GM10248 (cell line): ENCODE results near the gene FAM209A.
"Not testable (repeated sequence)": the region's sequence is repeated elsewhere in the genome, so short reads cannot be mapped to it uniquely, and the experiment has no call there.

Experiments
- CTCF ChIA-PET: fragments of 300-600 bp; sonication (Branson Sonifier 250); formaldehyde crosslinking; extraction: SDS; loops from one replicate; lab custom pipeline; 2021; ENCODE audit warnings: antibody characterized with exemption; lab: Yijun Ruan, JAX
- POLR2A ChIA-PET: fragments of 350-650 bp; sonication (Branson Sonifier 250); formaldehyde crosslinking; extraction: SDS; loops from one replicate; lab custom pipeline; 2020; ENCODE audit warnings: antibody characterized with exemption; lab: Yijun Ruan, JAX
- DNase-seq: peaks from one replicate; pipeline ENCODE4 v3.0.0; 2012; ENCODE audit errors: extremely low spot score
- CTCF ChIP-seq: IDR thresholded peaks from 2 replicates; pipeline ENCODE4 v1.5.1; 2012; ENCODE audit warnings: mild to moderate bottlenecking, low read depth; ENCODE audit errors: extremely low read depth, missing control alignments, control extremely low read depth

FAM209A gene

GRCh38 chr20:56518126-56518525, 6.4 kb upstream of the FAM209A start:
- POLR2A ChIA-PET, result no interaction called here
- DNase-seq, result no peak
- CTCF ChIA-PET, result no interaction called here
- TF ChIP-seq CTCF, result no peak

- CTCF ChIA-PET, result interaction anchor here (1.0 kb wide), 1 partner anchor 16 kb away, joined by 3 read pairs; no protein-coding TSS in a partner anchor
- DNase-seq, result no peak
- POLR2A ChIA-PET, result no interaction called here
- no peak for TF ChIP-seq CTCF
Observed at GRCh38 chr20:56518721-56519398, 5.7 kb upstream of the FAM209A start.

- CTCF ChIA-PET, result interaction anchor here (0.6 to 1.0 kb wide), 2 partner anchors 9 to 16 kb away, joined by 3 read pairs; no protein-coding TSS in a partner anchor
Observed at GRCh38 chr20:56519551-56519950, 5.0 kb upstream of the FAM209A start.

GRCh38 chr20:56520180-56520579, 4.4 kb upstream of the FAM209A start:
- ChIA-PET POLR2A (no interaction called here), CTCF (interaction anchor here (0.6 kb wide), 1 partner anchor 10 kb away, joined by 3 read pairs; no protein-coding TSS in a partner anchor)
- DNase-seq, result no peak
- TF ChIP-seq CTCF, result no peak

More at GRCh38 chr20:56519551-56519950, 5.0 kb upstream of the FAM209A start:
- POLR2A ChIA-PET, result no interaction called here
- no peak for DNase-seq
- no peak for TF ChIP-seq CTCF

GRCh38 chr20:56520746-56521354, 3.7 kb upstream of the FAM209A start:
- DNase-seq, CTCF ChIA-PET, POLR2A ChIA-PET: not testable (repeated sequence)

- ChIA-PET CTCF (interaction anchor here (0.9 kb wide), 1 partner anchor 124 kb away, joined by 3 read pairs; no protein-coding TSS in a partner anchor), POLR2A (no interaction called here)
- TF ChIP-seq CTCF, result no peak
- DNase-seq, result no peak
Observed at GRCh38 chr20:56522311-56522710, 2.2 kb upstream of the FAM209A start.

- DNase-seq, result no peak
- POLR2A ChIA-PET, result no interaction called here
- CTCF ChIA-PET, result no interaction called here
- TF ChIP-seq CTCF, result no peak
Observed at GRCh38 chr20:56527521-56527920, 3.0 kb downstream of the FAM209A start.

GRCh38 chr20:56532946-56533345, 8.4 kb downstream of the FAM209A start, which contains the start of gene FAM209B:
Gene FAM209B, plus strand, starts transcription at chr20:56533246. Its CDS starts 96 bp downstream, at chr20:56533342.
- CTCF ChIA-PET, result interaction anchor here (2.0 kb wide), 1 partner anchor 18 kb away, joined by 16 read pairs; no protein-coding TSS in a partner anchor

More at GRCh38 chr20:56532946-56533345, 8.4 kb downstream of the FAM209A start, which contains the start of gene FAM209B:
- POLR2A ChIA-PET, DNase-seq: not testable (repeated sequence)
